ENCODE measurements around the gene SLC29A2.

The SLC29A2 gene

GRCh38 chr11:66336234-66337102 lies 35.1 kb downstream of the SLC29A2 start, which contains the start of gene RIN1:
Gene RIN1, minus strand, starts transcription at chr11:66336434. Its CDS starts 32 bp downstream, at chr11:66336402.
- Histone ChIP-seq H3K27ac (ENCODE audit: low read depth, low read length) (peak within 1 kb of the TSS; percentile 65), H3K9me3 (ENCODE audit: control insufficient read depth, insufficient read depth, low read length) (no peaks in the 10 kb centered on the region), H3K4me3 (ENCODE audit: low read depth, low read length) (peak within 1 kb of the TSS; percentile 53), H3K36me3 (ENCODE audit: control insufficient read depth, insufficient read depth, low read length) (peaks cover 41% of the 10 kb centered on the region), H3K27me3 (ENCODE audit: control insufficient read depth, insufficient read depth, low read length) (no peaks in the 10 kb centered on the region), H3K9ac (ENCODE audit: low read depth, low read length) (peak within 1 kb of the TSS; percentile 12; the same call in 1 of the 2 replicates), H3K4me1 (ENCODE audit: control insufficient read depth, insufficient read depth, low read length) (peaks cover 18% of the 10 kb centered on the region)

DNA sequence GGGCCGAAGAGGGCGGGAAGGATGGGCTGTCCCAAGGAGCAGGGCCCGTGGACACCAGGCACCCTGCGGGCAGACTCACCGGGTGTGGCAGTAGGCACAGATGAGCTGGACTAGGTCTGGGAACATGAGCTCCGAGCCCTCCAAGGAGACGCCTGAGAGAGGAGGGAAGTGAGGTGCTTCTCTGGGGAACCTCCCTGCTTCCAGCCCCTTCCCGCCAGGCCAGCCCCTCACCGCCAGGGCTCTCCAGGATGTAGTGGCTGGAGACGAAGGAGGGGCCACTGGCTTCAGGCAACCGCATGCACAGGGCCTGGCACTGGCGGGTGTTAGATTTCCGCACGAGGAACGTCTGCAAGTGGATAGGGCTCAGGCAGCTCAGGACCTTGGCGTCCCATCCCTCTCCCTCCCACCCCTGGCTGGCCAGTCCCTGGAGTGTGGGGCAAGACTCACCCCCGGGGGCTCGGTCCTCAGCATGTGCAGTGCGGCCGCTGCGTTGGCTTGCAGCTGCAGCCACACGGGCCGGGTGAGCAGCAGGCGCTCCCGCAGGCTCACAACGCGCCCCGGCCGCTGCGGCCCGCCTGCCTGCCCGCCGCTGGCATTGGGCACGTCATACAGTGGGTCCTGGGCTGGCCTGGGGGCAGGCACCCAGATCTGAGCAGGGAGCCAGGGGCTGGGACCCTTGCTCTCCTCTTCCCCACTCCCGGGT lies 35.9 kb downstream of the SLC29A2 start:
- H3K27ac ChIP-seq (ENCODE audit: low read depth, low read length) = peak overlapping the region; percentile 65
- peaks cover 18% of the 10 kb centered on the region for H3K4me1 ChIP-seq (ENCODE audit: control insufficient read depth, insufficient read depth, low read length)
- H3K9me3 ChIP-seq (ENCODE audit: control insufficient read depth, insufficient read depth, low read length) = no peaks in the 10 kb centered on the region
- H3K36me3 ChIP-seq (ENCODE audit: control insufficient read depth, insufficient read depth, low read length) = peaks cover 33% of the 10 kb centered on the region
- peak overlapping the region; percentile 53 for H3K4me3 ChIP-seq (ENCODE audit: low read depth, low read length)
- no peaks in the 10 kb centered on the region for H3K27me3 ChIP-seq (ENCODE audit: control insufficient read depth, insufficient read depth, low read length)
- peak overlapping the region; percentile 12; the same call in 1 of the 2 replicates for H3K9ac ChIP-seq (ENCODE audit: low read depth, low read length)

DNA sequence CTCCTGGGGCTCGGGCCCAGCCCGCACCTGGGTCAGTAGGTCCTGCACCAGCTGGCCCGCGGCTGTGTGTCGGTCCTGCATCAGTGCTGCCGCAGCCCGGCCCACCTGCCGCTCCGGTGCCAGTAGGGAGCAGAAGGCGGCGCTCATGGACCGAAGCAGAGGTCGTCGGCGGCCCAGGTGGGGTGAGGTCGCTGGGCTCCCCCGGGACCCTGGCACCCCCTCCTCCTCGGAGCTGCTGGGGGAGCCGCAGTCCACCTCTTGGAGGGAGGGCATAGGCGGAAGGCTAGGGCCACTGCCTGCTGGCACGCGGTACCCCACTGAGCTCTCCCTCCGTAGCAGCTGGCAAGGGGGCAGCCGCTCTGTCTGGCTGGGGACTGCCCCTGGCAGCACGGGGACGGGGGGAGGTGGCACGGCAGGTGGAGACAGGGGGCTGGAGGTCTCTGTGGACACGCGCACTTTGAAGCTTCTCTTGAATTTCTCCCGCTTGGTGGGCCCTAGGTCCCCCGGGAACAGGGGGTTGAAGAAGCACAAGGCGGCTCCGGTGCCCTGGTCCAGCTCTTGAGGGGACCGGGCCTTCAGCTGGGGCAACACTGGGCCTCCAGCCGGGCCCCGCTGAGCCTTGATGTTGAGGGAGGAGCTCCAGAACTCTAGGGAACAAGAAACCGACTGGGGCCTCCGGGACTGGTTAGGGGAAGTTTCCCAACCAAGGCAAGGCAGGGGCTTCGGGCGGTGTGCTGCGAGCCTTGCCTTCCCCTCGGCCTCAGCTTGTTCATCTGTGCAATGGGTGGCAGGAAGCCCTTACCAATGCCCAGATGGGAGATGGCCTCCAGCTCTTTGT lies 36.7 kb downstream of the SLC29A2 start:
- Histone ChIP-seq H3K27me3 (ENCODE audit: control insufficient read depth, insufficient read depth, low read length) (no peaks in the 10 kb centered on the region), H3K4me3 (ENCODE audit: low read depth, low read length) (0 out of 2 replicates have a peak overlapping the region, but pooled peaks have one; percentile 53), H3K4me1 (ENCODE audit: control insufficient read depth, insufficient read depth, low read length) (peaks cover 18% of the 10 kb centered on the region), H3K27ac (ENCODE audit: low read depth, low read length) (no peak overlapping the region), H3K36me3 (ENCODE audit: control insufficient read depth, insufficient read depth, low read length) (peaks cover 25% of the 10 kb centered on the region), H3K9me3 (ENCODE audit: control insufficient read depth, insufficient read depth, low read length) (no peaks in the 10 kb centered on the region), H3K9ac (ENCODE audit: low read depth, low read length) (no peak overlapping the region)

GRCh38 chr11:66333896-66334604 lies 37.5 kb downstream of the SLC29A2 start:
- Histone ChIP-seq H3K9ac (ENCODE audit: low read depth, low read length) (no peak overlapping the region), H3K27ac (ENCODE audit: low read depth, low read length) (no peak overlapping the region), H3K9me3 (ENCODE audit: control insufficient read depth, insufficient read depth, low read length) (no peaks in the 10 kb centered on the region), H3K36me3 (ENCODE audit: control insufficient read depth, insufficient read depth, low read length) (peaks cover 17% of the 10 kb centered on the region), H3K4me3 (ENCODE audit: low read depth, low read length) (no peak overlapping the region), H3K27me3 (ENCODE audit: control insufficient read depth, insufficient read depth, low read length) (no peaks in the 10 kb centered on the region), H3K4me1 (ENCODE audit: control insufficient read depth, insufficient read depth, low read length) (peaks cover 18% of the 10 kb centered on the region)

DNA sequence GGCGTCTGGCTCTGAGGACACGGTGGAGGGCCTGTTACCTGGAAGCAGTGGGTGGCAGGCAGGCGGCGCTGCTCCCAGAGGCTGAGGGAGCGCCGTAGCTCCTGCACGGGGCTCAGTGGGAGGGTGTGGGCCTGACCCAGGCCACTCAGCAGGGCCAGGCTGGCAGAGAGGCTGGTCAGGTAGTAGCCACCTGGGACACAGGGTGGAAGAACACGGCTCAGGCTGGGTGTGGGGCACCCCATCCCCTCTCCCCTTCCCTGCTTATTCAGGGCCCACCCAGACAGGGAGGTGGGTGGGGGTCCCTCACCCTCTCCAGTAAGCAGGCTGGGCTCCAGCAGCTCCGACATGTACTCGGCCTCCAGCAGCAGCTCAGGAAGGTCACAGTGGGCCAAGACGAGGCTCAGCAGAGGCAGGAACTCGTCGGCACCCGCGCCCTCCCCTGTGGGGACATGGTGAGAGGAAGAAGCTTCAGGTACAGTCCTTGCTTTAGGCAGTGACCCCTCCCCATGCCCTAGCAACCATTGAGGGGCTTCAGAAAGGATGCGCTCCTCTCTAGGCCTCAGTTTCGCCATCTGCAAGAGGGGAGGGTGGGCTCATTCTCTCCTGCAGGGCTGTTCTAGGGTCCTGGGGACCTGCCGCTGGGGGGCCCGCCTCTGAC lies 38.2 kb downstream of the SLC29A2 start:
- Histone ChIP-seq H3K36me3 (ENCODE audit: control insufficient read depth, insufficient read depth, low read length) (peaks cover 10% of the 10 kb centered on the region), H3K27me3 (ENCODE audit: control insufficient read depth, insufficient read depth, low read length) (no peaks in the 10 kb centered on the region), H3K9me3 (ENCODE audit: control insufficient read depth, insufficient read depth, low read length) (no peaks in the 10 kb centered on the region), H3K27ac (ENCODE audit: low read depth, low read length) (no peak overlapping the region), H3K4me3 (ENCODE audit: low read depth, low read length) (no peak overlapping the region), H3K4me1 (ENCODE audit: control insufficient read depth, insufficient read depth, low read length) (peaks cover 24% of the 10 kb centered on the region), H3K9ac (ENCODE audit: low read depth, low read length) (no peak overlapping the region)

DNA sequence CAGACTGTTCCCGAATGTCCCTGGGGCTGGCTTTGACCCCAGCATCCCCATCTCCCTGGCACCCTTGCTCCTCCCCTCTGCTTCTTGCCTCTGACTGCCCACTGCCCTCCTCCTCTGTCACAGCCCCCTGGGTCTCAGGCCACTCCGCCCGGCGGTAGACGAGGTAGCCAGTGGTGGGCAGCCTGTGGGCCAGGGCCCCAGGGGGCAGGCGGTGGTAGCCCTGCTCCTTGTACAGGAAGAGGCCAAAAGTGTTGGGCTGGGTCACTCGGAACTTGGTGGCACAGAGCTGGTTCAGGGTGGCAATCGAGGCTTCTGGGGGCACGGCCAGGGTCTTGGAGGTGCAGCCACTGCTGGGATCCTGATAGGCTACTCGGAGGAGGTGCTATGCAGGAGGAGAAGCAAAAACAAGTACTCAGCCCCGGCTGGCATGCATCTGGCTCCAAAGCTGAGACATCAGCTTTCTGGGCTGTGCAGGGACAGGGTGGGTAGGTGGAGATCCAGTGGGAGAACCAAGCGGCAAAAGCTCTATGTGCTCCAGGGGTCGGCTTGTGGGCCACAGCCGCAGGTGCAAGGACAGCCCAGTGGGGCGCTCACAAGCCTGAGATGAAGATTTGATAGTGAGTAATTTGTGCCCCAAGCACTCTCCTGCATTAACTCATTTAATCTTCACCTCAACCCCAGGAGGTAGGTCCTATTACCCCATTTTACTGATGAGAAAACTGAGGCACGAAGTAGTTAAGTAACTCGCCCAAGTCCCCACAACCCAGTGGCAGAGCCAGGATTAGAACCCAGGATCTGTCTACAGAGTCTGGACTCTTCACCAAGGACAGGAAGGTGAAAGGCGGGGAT lies 39.0 kb downstream of the SLC29A2 start:
- Histone ChIP-seq H3K4me1 (ENCODE audit: control insufficient read depth, insufficient read depth, low read length) (peaks cover 24% of the 10 kb centered on the region), H3K27ac (ENCODE audit: low read depth, low read length) (no peak overlapping the region), H3K27me3 (ENCODE audit: control insufficient read depth, insufficient read depth, low read length) (peaks cover 6% of the 10 kb centered on the region; the same call in 1 of the 2 replicates), H3K9me3 (ENCODE audit: control insufficient read depth, insufficient read depth, low read length) (no peaks in the 10 kb centered on the region), H3K36me3 (ENCODE audit: control insufficient read depth, insufficient read depth, low read length) (peaks cover 5% of the 10 kb centered on the region), H3K4me3 (ENCODE audit: low read depth, low read length) (no peak overlapping the region), H3K9ac (ENCODE audit: low read depth, low read length) (no peak overlapping the region)

- peaks cover 19% of the 10 kb centered on the region for H3K4me1 ChIP-seq (ENCODE audit: control insufficient read depth, insufficient read depth, low read length)
- peaks cover 7% of the 10 kb centered on the region; the same call in 1 of the 2 replicates for H3K27me3 ChIP-seq (ENCODE audit: control insufficient read depth, insufficient read depth, low read length)
- no peak overlapping the region for H3K9ac ChIP-seq (ENCODE audit: low read depth, low read length)
- H3K27ac ChIP-seq (ENCODE audit: low read depth, low read length) = no peak overlapping the region
- H3K36me3 ChIP-seq (ENCODE audit: control insufficient read depth, insufficient read depth, low read length) = no peaks in the 10 kb centered on the region
- H3K4me3 ChIP-seq (ENCODE audit: low read depth, low read length) = no peak overlapping the region
- H3K9me3 ChIP-seq (ENCODE audit: control insufficient read depth, insufficient read depth, low read length) = no peaks in the 10 kb centered on the region
These were observed 39.8 kb downstream of the SLC29A2 start for GRCh38 chr11:66331542-66332370.

DNA sequence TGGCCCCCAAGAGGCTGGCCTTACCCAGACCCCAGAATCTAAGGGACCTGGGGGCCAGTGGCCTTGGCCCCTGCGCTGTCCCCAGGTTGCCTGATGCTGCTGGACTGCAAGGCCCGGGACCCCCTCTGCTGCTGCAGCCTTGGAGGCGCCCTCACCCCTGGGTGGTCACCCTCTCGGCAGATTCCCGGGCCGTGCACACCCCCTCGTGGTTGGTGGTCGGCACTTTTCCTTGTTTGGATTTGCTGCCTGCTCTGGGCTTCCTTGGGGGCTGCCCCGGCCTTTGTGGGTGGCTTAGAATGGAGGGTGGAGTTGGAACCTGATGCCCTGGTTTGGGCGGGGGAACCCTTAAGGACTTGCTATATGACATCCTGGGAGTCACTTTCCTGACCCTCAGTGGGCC lies 40.6 kb downstream of the SLC29A2 start:
- H3K27ac ChIP-seq (ENCODE audit: low read depth, low read length) = no peak overlapping the region
- H3K4me3 ChIP-seq (ENCODE audit: low read depth, low read length) = no peak overlapping the region
- H3K4me1 ChIP-seq (ENCODE audit: control insufficient read depth, insufficient read depth, low read length) = peaks cover 12% of the 10 kb centered on the region
- no peak overlapping the region for H3K9ac ChIP-seq (ENCODE audit: low read depth, low read length)
- H3K36me3 ChIP-seq (ENCODE audit: control insufficient read depth, insufficient read depth, low read length) = no peaks in the 10 kb centered on the region
- H3K27me3 ChIP-seq (ENCODE audit: control insufficient read depth, insufficient read depth, low read length) = peaks cover 7% of the 10 kb centered on the region; the same call in 1 of the 2 replicates
- H3K9me3 ChIP-seq (ENCODE audit: control insufficient read depth, insufficient read depth, low read length) = no peaks in the 10 kb centered on the region

All from HUES48 (cell line).